OCI-M2 (cell line): Measurements from ENCODE around the gene GET4.

Source experiments
- DNase-seq: peaks from one replicate; lab custom pipeline; 2025; ENCODE audit not compliant: unreplicated experiment; lab: John Stamatoyannopoulos, UW

GET4 gene

GRCh38 chr7:885261-885892 is 9.0 kb downstream of the GET4 start:
- DNase-seq: no peak

GRCh38 chr7:885893-886625 is 9.7 kb downstream of the GET4 start:
- DNase-seq: no peak

DNA sequence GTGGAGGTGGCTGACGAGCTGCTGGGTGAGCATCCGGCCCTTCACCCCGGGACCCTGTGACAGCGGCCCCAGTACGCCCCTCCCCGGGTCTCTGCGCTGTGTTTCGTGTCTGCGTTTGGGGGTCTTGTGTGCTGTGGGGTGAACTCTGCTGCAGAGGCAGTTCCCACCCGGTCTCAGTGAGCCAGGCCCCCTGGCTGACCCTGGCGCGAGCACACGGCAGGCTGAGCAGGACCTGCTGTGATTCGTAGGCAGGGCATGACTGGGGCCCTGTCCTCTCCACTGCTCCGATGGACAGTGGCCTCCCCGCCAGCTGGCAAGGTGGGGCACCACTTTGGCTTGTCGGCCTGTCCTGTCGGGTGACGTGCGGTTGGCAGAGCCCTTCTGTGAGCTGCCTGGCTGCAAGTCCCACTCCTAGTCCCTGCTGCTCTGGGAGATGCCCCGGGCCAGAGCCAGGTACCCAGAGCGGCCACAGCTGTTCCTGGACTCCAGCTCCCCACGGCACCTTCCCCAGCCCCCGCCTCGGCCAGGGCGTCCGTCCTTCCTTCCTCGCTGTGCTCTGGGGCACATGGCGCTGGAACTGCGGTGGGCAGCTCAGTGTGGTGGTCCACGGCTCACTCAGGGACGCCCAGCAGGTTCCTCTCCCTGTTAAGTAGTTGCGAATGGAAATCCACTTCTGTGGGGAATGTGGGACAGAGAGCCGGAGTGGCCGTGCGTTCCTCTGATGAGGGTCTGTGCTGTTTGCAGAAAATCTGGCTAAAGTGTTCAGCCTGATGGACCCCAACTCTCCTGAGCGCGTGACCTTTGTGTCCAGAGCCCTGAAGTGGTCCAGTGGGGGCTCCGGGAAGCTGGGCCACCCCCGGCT is 10.5 kb downstream of the GET4 start:
- DNase-seq: no peak

GRCh38 chr7:887488-887820 is 11.1 kb downstream of the GET4 start:
- DNase-seq: no peak

DNA sequence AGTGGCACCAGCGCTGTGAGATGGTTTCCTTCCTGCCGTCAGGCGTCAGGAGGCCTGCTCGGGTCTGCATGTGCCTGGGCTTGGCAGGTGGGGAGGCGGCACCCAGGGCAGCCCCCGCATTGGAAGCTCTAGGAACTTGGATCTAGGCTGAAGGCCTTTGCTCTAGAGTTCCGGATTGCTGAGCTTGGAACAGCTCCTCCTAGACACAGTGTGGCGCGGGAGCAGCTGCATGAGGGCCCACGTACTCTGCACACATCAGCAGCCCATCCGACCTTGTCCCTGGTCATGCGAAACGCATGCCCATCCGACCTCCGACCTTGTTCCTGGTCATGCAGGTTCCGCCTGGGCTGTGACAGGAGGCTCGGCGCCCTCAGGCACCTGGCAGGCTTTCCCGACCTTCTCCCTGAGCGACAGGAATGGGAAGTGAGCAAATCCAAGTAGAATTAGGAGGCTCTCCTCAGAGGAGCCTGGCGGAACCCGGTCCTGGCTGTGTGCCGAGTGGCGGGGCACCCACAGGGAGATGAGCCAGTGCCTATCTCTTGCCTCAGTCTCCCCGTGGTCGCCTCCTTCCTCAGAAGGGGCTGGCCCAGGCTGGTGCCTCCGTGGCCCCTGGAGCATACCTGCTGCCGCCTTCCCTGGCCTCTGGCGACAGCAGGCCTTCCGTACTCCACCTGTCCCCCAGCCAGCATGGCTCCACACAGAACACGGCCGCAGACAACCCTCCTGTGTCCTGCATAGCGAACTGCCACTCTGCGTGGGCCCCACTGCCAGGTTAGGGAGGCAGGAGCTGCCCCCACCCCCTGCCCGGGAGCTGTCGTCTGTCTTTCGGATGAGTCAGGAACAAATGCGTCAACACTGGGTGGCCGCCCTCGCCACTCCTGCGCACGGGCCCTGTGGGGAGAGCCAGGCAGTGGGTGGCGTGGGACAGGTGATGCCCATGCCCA is 12.0 kb downstream of the GET4 start:
- DNase-seq: no peak

GRCh38 chr7:889025-889390 is 12.7 kb downstream of the GET4 start:
- DNase-seq: no peak

DNA sequence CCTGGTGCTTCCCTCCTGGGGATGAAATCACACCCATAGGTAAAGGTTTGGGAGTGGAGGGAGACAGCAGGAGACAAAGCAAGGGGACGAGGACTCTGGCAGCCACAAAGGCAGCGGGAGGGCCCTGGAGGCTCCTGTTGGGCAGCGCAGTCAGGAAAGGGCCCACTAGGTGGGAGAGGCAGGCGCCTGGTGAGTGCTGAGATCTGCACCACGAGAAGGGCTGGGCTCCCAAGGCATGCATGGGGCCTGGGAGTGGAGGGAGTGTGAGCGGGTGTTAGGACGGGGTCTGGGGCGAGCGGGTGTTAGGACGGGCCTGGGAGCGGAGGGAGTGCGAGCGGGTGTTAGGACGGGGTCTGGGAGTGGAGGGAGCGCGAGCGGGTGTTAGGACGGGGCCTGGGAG is 13.0 kb downstream of the GET4 start:
- no peak for DNase-seq

- DNase-seq: no peak
These were observed 14.5 kb downstream of the GET4 start for GRCh38 chr7:890868-891267.

DNA sequence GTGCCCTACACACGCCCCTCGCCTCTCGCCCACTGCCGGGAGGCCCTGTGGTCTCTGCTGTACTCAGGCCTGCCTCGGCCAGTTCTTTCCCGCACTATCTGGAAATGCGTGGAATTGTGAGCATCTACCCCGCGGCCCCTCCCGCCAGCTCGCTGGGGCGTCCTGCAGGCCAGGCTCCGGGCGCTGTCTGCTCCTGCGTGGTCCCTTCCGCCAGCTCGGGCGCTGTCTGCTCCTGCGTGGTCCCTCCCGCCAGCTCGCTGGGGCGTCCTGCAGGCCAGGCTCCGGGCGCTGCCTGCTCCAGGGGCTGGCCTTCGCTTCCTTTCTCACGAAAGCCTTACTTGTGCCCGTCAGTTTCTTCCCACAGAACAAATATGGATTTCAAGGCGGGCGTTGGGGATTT is 14.9 kb downstream of the GET4 start:
- no peak for DNase-seq

- no peak for DNase-seq
These were observed 15.5 kb downstream of the GET4 start for GRCh38 chr7:891805-892204.

GRCh38 chr7:892648-893593 is 16.6 kb downstream of the GET4 start:
- no peak for DNase-seq

DNA sequence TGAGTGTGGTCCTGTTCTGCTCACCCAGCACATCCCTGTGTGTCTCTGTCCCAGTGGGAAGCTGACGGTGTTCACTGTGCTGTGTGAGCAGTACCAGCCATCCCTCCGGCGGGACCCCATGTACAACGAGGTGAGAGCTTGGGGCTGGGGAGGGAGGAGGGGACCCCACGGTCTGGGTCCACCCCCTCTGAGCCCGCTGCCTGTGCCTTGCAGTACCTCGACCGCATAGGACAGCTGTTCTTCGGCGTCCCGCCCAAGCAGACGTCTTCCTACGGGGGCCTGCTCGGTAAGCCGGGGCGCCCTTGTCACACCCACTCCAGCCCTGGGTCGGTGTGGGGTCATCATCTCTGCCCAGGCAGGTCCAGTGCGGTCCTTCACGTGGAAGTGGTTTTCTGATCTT is 17.3 kb downstream of the GET4 start:
- no peak for DNase-seq

DNA sequence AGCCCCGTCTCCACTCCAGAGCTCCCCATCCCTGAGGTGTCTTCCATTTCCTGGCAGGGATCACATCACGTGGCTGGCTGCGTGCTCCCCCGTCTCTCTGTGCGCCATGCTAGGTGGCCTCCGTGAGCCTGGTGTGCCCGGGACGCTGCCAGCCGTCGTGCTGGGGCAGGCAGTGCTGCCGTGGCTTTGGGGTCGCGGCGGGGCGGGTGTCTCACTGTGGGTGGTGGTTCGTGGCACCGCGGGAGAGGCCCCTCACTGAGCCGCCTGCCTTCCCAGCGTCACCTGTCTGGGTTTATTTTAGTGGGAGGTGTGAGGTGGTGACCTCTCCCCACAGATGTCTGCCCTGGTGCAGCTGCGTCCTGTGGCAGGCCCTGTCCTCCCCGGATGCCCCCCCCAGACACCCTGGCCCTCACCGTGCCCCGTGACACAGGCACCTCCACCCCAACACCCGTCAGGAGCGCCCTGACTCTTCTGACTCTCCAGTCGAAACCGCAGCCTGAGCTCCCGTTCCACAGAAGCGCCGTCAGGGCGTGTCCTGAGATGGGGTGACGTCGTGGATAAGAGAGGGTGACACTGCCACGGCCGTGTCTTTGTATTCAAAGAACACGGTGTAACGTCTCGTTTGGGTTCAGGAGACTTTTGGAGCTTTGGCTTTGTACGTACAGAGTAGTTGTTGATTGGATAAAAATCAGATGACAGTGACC is 18.0 kb downstream of the GET4 start:
- no peak for DNase-seq

DNA sequence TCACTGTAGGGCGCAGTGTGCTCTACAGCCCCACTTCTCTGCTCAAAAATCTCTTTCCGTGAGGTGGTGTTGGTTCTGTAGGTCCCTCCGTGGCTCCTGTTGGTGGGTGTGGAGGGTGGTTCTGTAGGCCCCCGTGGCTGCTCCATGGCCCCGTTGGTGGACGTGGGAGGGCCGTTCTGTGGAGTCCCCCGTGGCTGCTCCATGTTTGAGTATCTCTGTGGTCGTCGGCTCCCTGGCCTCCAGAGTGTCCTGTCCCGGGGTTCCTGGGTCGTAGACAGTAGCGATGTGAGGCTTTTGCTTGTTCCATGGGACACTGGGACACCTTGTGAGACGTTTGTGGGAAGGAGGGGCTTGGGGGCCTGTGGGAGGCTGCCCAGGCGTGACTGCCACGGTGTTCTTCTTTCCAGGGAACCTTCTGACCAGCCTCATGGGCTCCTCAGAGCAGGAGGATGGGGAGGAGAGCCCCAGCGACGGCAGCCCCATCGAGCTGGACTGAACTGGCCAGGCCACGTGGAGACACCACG is 18.6 kb downstream of the GET4 start:
- DNase-seq: no peak

- no peak for DNase-seq
These were observed 19.2 kb downstream of the GET4 start for GRCh38 chr7:895451-896052.

DNA sequence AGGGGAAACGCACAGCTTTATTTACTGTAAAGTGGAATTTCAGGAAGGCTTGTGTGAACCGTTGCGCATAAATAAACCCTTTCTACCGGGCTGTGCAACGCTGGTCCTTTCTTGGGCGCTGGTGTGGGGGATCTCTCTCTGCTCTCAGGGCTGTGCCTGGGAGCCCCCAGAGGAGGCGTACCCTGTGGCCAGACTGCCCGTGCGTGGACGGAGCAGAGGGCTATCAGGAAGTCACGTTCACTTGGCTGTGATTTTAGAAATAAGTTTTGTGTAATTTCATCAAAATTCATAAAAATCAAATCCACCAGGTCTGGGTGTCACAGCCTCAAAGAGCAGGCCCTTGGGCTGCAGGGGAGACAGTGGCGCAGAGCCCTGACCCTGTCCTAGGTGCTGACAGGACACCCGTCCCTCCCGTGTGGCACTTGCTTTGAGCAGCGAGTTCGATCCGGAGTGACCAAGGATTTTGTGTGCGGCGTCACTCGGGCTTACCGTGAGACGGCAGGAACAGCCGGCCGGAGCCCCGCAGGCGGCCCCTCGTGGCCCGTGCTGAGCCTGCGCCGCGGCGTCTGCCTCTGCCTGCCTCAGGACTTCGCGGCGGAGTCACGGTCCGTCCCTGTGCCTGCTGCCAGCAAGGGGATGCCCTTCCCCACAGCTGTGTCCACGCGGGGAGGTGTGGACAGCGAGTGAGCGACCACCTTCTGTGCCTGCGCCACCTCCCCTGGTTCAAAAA is 20.2 kb downstream of the GET4 start:
- no peak for DNase-seq

DNA sequence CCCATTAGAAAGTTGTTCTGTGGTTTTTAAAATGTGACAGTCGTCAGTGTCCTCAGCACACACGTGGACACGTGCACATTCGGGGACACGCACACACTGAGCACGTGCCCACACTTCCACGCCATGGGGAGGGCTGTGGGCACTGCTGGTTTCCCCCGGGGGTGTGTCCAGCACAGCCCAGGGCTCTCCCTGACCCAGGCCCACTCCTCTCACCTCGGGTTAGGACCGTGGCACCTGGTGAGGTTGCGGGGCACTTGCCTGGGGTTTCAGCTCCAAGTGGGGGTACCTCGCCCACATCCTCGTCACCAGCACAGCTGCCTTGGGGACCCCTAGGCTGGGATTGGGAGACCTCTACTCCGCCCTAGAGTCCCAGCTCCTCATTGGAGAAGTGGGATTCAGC is 20.7 kb downstream of the GET4 start:
- no peak for DNase-seq

- no peak for DNase-seq
These were observed 21.5 kb downstream of the GET4 start for GRCh38 chr7:897771-898376.
